ENCODE data around the gene NBEA. TPM values are rescaled to one million over a fixed set of nuclear protein-coding genes. Genes with fewer than 3 reads are reported as not detected.

The NBEA gene
- total RNA-seq, 2 experiments from 2014 or later, result 0.26 to 0.29 TPM

DNA sequence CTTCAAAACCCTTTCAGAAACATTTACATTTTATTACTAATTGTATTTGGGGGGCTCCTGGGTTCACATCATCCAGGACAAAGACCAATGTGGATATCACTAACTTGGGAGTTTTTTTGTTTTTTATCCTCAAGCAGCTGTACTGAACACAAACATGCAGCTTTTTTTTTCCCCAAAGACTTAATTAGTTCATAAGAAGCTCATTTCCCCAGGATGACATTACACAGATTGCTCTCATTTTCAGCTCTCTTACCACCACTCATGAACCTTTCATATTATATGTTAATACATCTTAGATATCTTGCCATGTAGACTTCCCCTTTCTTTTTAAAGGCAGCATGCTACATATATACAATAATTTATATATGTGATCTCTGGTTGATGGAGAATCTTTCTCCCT is 653.1 kb downstream of the NBEA start:
- no peaks in the 10 kb centered on the region for H3K9me3 Mint-ChIP-seq
- intact Hi-C loops (cut with micrococcal nuclease), result no loop called here
- no peak overlapping the region for H3K27ac Mint-ChIP-seq
- no peaks in the 10 kb centered on the region for H3K36me3 Mint-ChIP-seq
- no peak overlapping the region for H3K4me3 Mint-ChIP-seq
- no peak for DNase-seq
- H3K4me1 Mint-ChIP-seq (ENCODE audit: low read depth), result no peaks in the 10 kb centered on the region
- CTCF ChIA-PET, result no interaction called here
- POLR2A ChIA-PET, result no interaction called here
- H3K27me3 Mint-ChIP-seq, result no peaks in the 10 kb centered on the region

DNA sequence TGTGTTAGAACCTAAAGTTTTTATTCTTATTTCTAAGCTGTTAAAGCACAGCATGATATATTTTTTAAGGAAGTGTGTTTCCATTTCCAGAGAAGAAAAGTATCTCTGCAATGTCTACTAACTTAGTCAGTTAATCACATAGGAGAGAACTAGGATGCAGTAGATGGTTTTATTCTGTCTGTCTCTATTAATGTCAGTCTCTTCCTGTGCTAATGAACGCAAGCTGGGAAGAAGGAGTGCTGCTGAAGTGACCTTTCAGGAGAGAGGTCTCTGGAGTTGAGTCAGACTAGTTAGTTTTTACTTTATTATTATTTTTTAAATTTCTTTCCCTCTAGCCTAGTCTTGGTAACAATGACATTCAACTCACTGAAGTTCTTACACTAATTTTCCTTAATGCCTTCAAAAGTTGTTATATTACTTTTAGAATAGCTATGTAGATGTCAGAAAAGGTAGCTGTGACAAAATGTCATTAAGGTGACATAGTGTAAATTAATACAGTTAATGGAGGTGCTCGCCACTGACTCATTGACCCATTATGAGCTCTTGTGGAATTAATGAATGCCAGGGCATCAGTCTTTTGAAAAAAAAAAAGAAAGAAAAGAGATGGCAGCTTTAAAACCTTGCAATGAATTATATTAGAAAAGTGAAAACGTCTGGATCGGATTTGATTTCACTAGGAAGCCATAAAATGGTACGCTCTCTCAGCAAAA is 654.4 kb downstream of the NBEA start:
- no peak for DNase-seq
- no peak overlapping the region for H3K27ac Mint-ChIP-seq
- ChIA-PET POLR2A (no interaction called here), CTCF (interaction anchor here (0.7 kb wide), 1 partner anchor 12 kb away, joined by 3 read pairs; no protein-coding TSS in a partner anchor)
- H3K9me3 Mint-ChIP-seq, result no peaks in the 10 kb centered on the region
- no peaks in the 10 kb centered on the region for H3K36me3 Mint-ChIP-seq
- no peaks in the 10 kb centered on the region for H3K27me3 Mint-ChIP-seq
- H3K4me1 Mint-ChIP-seq (ENCODE audit: low read depth), result no peaks in the 10 kb centered on the region
- no peak overlapping the region for H3K4me3 Mint-ChIP-seq
- intact Hi-C loops (cut with micrococcal nuclease), result no loop called here

DNA sequence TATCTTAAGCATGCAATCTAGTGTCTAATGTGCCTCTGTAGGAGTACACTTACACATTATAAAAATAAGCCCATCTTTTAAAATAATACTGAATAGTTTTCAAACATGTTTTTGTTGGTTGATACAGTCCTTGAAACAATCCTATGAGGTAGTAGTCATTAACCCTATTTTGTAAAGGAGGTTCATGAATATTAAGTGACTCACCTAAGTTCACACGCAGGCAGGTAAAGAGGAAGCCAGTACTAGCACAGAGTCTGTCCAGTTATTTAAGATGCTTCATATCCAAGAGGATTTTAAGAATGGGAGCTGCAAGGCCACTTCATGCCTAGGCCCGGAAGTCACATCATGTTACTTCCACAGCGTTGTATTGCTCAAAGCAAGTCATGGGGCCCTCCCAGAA is 655.4 kb downstream of the NBEA start:
- intact Hi-C loops (cut with micrococcal nuclease), result no loop called here
- H3K27me3 Mint-ChIP-seq, result no peaks in the 10 kb centered on the region

DNA sequence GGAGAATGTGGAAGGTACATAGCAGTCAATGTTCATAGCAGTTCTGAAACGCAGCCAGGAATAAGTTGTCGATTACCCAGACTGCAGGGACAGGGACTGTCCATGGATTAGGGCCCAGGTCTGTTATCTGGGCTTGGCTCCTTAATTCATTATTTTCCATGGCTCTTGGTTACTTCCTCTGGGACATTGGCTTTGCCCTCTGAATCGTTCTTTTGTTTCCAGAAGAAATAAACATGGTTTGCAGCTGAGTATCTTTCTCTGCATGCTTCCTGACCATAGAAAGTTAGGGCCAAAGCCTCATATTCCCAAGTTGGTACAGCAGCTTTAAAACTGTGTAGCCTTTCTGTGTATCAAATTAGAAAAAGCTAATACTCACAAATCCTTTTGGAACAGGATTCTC is 656.2 kb downstream of the NBEA start:
- ChIA-PET POLR2A (no interaction called here), CTCF (no interaction called here)
- Mint-ChIP-seq H3K27ac (no peak overlapping the region), H3K9me3 (no peaks in the 10 kb centered on the region), H3K36me3 (no peaks in the 10 kb centered on the region), H3K27me3 (no peaks in the 10 kb centered on the region), H3K4me1 (ENCODE audit: low read depth) (no peaks in the 10 kb centered on the region), H3K4me3 (no peak overlapping the region)
- intact Hi-C loops (cut with micrococcal nuclease), result no loop called here
- DNase-seq, result no peak

More for the DNA sequence above, 655.4 kb downstream of the NBEA start:
- Mint-ChIP-seq H3K4me1 (ENCODE audit: low read depth) (no peaks in the 10 kb centered on the region), H3K27ac (no peak overlapping the region), H3K9me3 (no peaks in the 10 kb centered on the region), H3K4me3 (no peak overlapping the region), H3K36me3 (no peaks in the 10 kb centered on the region)
- no peak for DNase-seq
- ChIA-PET CTCF (no interaction called here), POLR2A (no interaction called here)

DNA sequence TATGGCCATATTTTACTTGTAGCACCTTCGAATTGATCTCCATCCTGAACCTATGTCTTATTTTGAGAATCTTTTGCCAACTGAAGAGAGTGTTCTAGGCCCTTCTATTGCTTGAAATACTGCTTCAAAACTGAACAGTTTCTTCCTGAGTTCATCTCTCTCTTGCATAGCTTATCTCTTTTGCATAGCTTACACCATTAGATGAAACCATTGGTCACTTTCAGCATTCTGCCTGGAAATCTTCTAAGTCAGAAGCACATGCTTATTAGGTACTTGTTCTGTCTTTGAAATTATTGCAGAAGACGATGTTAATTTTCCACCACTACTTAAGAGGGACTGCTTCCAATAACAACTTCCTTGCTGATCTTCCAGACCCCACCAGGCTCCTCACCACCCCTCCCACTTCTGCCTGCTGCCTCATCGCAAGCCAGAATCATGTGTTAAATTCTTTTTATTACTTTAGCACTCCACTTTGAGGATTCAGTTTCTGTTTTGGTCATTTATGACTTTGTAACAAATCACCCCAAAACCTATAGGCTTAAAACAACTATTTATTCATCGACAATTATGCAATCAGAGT is 656.8 kb downstream of the NBEA start:
- no peak for DNase-seq
- no peak overlapping the region for H3K4me3 Mint-ChIP-seq
- H3K27ac Mint-ChIP-seq, result no peak overlapping the region
- H3K9me3 Mint-ChIP-seq, result no peaks in the 10 kb centered on the region
- ChIA-PET CTCF (no interaction called here), POLR2A (no interaction called here)
- no peaks in the 10 kb centered on the region for H3K4me1 Mint-ChIP-seq (ENCODE audit: low read depth)
- H3K27me3 Mint-ChIP-seq, result no peaks in the 10 kb centered on the region
- intact Hi-C loops (cut with micrococcal nuclease), result no loop called here
- H3K36me3 Mint-ChIP-seq, result no peaks in the 10 kb centered on the region

DNA sequence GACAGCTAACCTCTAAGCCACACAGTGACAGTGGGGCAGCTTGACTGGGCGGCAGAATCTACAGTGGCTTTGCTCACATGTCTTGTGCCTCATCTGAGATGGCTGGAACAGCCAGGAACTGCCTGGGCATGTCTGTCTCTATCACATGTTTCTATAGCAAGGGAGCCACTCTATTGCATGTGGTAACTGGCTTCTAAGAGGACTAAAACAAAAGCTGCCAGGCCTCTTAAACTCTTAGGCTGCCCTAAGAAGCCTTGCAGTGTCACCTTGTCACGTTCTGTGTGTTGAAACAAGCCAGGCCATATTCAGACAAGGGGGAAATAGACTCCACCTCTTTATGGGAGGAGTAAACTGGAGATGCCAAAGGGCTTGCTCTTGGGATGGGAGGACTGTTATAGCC is 657.3 kb downstream of the NBEA start:
- Mint-ChIP-seq H3K4me1 (ENCODE audit: low read depth) (no peaks in the 10 kb centered on the region), H3K36me3 (no peaks in the 10 kb centered on the region), H3K27me3 (no peaks in the 10 kb centered on the region), H3K9me3 (no peaks in the 10 kb centered on the region), H3K4me3 (no peak overlapping the region), H3K27ac (no peak overlapping the region)
- POLR2A ChIA-PET, result no interaction called here
- intact Hi-C loops (cut with micrococcal nuclease), result no loop called here
- CTCF ChIA-PET, result no interaction called here
- no peak for DNase-seq

DNA sequence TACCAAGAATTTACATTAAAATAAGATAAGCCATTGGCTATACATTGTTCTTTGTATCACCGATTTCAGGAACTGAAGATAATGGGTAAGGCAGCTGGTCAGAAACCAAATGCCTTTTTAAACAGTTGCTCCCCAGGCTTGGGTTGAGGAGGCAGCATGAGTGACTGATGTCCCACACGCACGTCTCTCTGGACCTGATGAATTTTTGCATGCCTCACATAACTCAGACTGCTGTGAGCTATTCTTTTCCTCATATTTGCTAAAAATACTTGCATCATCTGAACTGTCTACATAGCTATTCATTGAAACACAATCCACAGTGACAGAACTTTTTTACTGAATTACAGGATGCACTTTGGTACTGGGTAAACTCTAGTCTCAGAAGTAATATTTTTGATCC is 658.1 kb downstream of the NBEA start:
- Mint-ChIP-seq H3K36me3 (no peaks in the 10 kb centered on the region), H3K27ac (no peak overlapping the region), H3K27me3 (no peaks in the 10 kb centered on the region), H3K9me3 (no peaks in the 10 kb centered on the region), H3K4me3 (no peak overlapping the region), H3K4me1 (ENCODE audit: low read depth) (no peaks in the 10 kb centered on the region)
- no peak for DNase-seq
- ChIA-PET POLR2A (no interaction called here), CTCF (interaction anchor here (0.7 kb wide), 1 partner anchor 1627 kb away, joined by 3 read pairs; no protein-coding TSS in a partner anchor)
- intact Hi-C loops (cut with micrococcal nuclease), result no loop called here

DNA sequence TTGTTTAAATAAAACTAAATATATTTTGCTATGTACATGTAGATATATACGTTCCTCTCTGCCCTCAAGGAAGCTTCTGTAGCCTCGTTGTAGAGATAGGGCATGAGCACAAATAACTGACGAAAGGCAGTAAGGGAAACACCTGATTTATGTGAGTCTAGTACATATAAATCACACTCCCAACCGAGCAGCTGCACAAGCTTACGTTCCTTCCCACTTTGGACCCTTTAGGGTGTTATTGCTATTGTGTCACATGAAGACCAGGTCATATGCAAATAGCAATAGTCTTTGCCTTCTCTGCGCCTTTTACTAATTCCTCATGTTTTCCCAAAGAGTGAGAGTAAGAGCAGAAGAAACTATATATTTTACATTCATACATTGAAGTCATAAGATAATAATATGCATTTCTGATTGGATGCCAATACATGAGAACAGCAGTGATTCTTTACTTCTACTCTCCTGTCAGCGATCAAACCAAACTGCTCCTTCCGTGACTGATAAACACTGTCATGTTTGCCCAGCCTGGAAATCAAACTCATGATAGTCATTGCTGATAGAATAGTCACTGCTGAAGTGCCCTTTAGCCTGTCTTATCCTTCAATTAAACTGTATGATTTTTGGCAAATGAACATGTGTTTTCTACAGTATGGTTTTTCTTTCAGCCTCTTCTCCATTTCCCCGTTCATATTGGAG is 661.7 kb downstream of the NBEA start:
- intact Hi-C loops (cut with micrococcal nuclease), result no loop called here
- Mint-ChIP-seq H3K4me1 (ENCODE audit: low read depth) (no peaks in the 10 kb centered on the region), H3K27ac (no peak overlapping the region), H3K9me3 (no peaks in the 10 kb centered on the region), H3K36me3 (no peaks in the 10 kb centered on the region), H3K4me3 (no peak overlapping the region), H3K27me3 (no peaks in the 10 kb centered on the region)
- POLR2A ChIA-PET, result no interaction called here
- CTCF ChIA-PET, result no interaction called here
- DNase-seq, result no peak

DNA sequence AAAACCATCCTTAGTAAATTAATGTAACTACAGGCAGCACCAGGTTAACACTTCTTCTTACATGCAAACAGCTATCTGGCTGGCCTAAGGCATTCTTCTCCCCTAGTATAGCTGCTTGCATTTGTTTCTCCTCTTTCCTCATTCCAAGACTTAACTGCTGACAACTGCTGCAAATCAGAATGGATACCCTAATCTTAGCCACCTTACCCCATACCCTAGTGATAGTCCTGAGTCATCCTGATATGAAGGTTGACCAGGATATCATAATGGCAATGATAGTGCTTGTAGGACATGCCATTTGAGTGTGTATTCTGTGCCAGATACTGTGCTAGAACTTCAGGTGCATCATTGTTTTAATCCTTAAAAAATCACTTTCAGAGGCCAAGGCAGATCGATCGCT is 672.6 kb downstream of the NBEA start:
- ChIA-PET CTCF (no interaction called here), POLR2A (no interaction called here)

DNA sequence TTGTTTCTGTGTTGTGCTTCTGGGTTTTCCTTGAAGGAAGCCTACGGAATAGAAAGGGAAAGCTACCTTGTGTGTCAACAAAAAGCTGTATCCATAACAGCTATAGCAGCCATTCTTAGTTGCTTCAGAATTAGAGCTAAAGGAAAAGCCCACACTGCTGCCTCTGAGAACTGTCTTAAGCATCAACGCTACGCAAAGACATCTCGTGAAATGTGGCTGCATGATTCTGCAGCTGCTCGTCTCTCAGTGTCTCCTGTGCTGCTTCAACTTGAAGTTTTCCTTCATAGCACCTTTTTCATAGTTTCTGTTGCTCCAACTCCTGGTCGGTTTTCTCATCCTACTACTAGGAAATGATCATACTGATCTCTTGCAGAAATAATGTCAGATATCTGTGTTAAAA is 675.4 kb downstream of the NBEA start:
- intact Hi-C loops (cut with micrococcal nuclease), result no loop called here
- POLR2A ChIA-PET, result no interaction called here

More for the DNA sequence above, 672.6 kb downstream of the NBEA start:
- Mint-ChIP-seq H3K4me1 (ENCODE audit: low read depth) (no peaks in the 10 kb centered on the region), H3K4me3 (no peak overlapping the region), H3K9me3 (no peaks in the 10 kb centered on the region), H3K36me3 (no peaks in the 10 kb centered on the region), H3K27me3 (no peaks in the 10 kb centered on the region), H3K27ac (no peak overlapping the region)
- intact Hi-C loops (cut with micrococcal nuclease), result no loop called here
- DNase-seq, result no peak

DNA sequence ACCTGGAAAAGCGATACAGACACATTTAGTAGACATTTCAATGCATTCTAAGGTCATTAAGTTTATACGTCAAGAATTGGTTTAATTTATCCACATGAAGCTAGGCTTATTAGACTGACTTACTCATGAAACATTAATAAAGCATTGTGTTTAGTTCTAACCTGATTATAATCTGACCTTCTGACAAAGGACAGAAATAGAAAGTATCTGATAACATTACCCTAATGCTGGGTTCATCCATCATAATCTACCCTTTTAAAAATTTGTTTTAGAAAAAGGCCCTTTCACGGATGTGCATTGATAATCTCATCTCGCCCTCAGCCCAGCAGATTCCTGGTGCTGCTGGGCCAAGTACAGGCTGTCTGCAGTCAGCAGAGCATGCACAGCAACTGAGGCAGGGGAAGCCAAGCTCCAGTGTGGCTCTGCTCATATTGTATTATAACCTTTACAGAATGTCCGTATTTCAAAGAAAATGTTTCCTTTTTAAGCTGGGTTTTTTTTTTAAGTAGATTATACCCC is 676.6 kb downstream of the NBEA start:
- H3K36me3 Mint-ChIP-seq, result no peaks in the 10 kb centered on the region
- no peaks in the 10 kb centered on the region for H3K27me3 Mint-ChIP-seq
- no peak overlapping the region for H3K4me3 Mint-ChIP-seq
- ChIA-PET POLR2A (no interaction called here), CTCF (interaction anchor here (0.6 kb wide), 1 partner anchor 1078 kb away, joined by 5 read pairs; no protein-coding TSS in a partner anchor)
- DNase-seq, result no peak
- H3K27ac Mint-ChIP-seq, result no peak overlapping the region
- H3K9me3 Mint-ChIP-seq, result no peaks in the 10 kb centered on the region
- intact Hi-C loops (cut with micrococcal nuclease), result no loop called here
- H3K4me1 Mint-ChIP-seq (ENCODE audit: low read depth), result no peaks in the 10 kb centered on the region

More for the DNA sequence above, 675.4 kb downstream of the NBEA start:
- CTCF ChIA-PET, result no interaction called here
- H3K27me3 Mint-ChIP-seq, result no peaks in the 10 kb centered on the region
- H3K9me3 Mint-ChIP-seq, result no peaks in the 10 kb centered on the region
- H3K4me3 Mint-ChIP-seq, result no peak overlapping the region
- DNase-seq, result no peak
- H3K4me1 Mint-ChIP-seq (ENCODE audit: low read depth), result no peaks in the 10 kb centered on the region
- H3K36me3 Mint-ChIP-seq, result no peaks in the 10 kb centered on the region
- H3K27ac Mint-ChIP-seq, result no peak overlapping the region

DNA sequence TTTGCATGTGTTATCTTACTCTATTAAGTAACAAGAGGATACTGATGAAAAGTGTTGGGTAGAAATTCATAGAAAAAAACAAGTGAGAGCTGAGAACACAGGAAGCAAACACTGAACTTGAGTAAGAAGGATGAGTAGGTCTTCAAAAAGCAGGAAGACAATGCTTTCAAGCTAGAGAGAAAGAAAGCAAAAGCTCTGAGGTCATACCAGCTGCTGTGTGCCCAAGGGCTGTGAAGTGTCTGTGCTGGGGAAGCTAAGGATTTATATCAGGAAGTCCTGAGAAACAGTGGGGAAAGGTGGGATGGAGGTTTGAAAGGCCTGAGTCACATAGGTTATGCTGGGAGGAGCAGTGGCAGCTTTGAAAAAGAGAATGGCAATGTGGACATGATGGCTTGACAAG is 679.9 kb downstream of the NBEA start:
- H3K36me3 Mint-ChIP-seq, result no peaks in the 10 kb centered on the region
- no peak overlapping the region for H3K4me3 Mint-ChIP-seq
- no peak overlapping the region for H3K27ac Mint-ChIP-seq
- no peaks in the 10 kb centered on the region for H3K4me1 Mint-ChIP-seq (ENCODE audit: low read depth)
- H3K9me3 Mint-ChIP-seq, result no peaks in the 10 kb centered on the region
- ChIA-PET CTCF (no interaction called here), POLR2A (no interaction called here)
- H3K27me3 Mint-ChIP-seq, result no peaks in the 10 kb centered on the region
- DNase-seq, result no peak
- intact Hi-C loops (cut with micrococcal nuclease), result no loop called here

DNA sequence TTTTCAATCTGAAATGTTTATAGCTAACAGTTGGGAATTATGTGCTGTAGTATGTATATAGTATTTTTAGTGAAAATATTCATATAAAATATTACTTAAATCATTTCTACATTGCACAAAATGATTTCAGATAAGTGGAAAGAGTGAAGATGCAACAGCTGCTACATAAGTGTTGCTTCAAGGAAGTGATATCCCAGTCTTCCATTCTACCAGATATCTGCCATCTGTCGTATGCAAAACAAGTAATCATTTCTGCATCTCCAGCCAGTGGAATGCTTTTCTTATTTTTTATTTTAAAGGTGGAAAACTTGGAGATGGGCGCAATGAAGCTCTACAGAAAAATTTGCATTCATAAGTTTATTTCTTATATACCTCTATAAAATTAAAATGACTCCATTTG is 687.0 kb downstream of the NBEA start:
- H3K4me1 Mint-ChIP-seq (ENCODE audit: low read depth), result no peaks in the 10 kb centered on the region
- no peaks in the 10 kb centered on the region for H3K27me3 Mint-ChIP-seq
- no peak overlapping the region for H3K4me3 Mint-ChIP-seq
- CTCF ChIA-PET, result no interaction called here
- no peaks in the 10 kb centered on the region for H3K36me3 Mint-ChIP-seq
- H3K27ac Mint-ChIP-seq, result no peak overlapping the region
- POLR2A ChIA-PET, result no interaction called here
- H3K9me3 Mint-ChIP-seq, result no peaks in the 10 kb centered on the region
- DNase-seq, result no peak
- intact Hi-C loops (cut with micrococcal nuclease), result no loop called here
